GM12878 (cell line): ENCODE data around the gene SPARC.

Experiments
- CBX3 ChIP-seq: fragments of 200-600 bp; sonication (generic); IDR thresholded peaks from 2 replicates; pipeline ENCODE4 v1.6.1; 2016; ENCODE audit warnings: low read depth, borderline replicate concordance
- CTCF ChIP-seq, 3 experiments: IDR thresholded peaks in 2 of 3; conservative IDR thresholded peaks in 1 of 3; 2 replicates each; pipeline ENCODE4 v1.5.1; 2011; ENCODE audit warnings: low read depth in 3 of 3, low read length in 3 of 3, mild to moderate bottlenecking in 3 of 3, control low read depth in 2 of 3, moderate library complexity in 2 of 3, inconsistent platforms in 1 of 3, mixed read lengths in 1 of 3; ENCODE audit not compliant: control insufficient read depth in 2 of 3, insufficient read depth in 1 of 3; ENCODE audit errors: extremely low read depth in 1 of 3
- KAT2A ChIP-seq: conservative IDR thresholded peaks from 2 replicates; pipeline ENCODE4 v1.6.1; 2011; ENCODE audit warnings: low read depth, low read length; ENCODE audit not compliant: control insufficient read depth
- NFIC ChIP-seq: IDR thresholded peaks from 2 replicates; pipeline ENCODE4 v1.6.1; 2012; ENCODE audit warnings: low read depth, mild to moderate bottlenecking, inconsistent platforms, low read length, moderate library complexity
- POLR2A ChIP-seq: IDR thresholded peaks from 2 replicates; pipeline ENCODE4 v1.6.1; 2011; ENCODE audit warnings: low read depth, mild to moderate bottlenecking, low read length
- REST ChIP-seq: IDR thresholded peaks from 2 replicates; pipeline ENCODE4 v1.6.1; 2012; ENCODE audit warnings: mild to moderate bottlenecking, low read depth, low read length
- RFX5 ChIP-seq: IDR thresholded peaks from 2 replicates; pipeline ENCODE4 v1.6.1; 2011; ENCODE audit warnings: low read depth, low read length, improper control_type of control experiment
- ZNF207 ChIP-seq: fragments of 450-650 bp; IDR thresholded peaks from 2 replicates; pipeline ENCODE4 v1.6.1; 2014; ENCODE audit warnings: antibody characterized with exemption, mild to moderate bottlenecking, borderline replicate concordance
- ZNF274 ChIP-seq: IDR thresholded peaks from one replicate; pipeline ENCODE4 v1.8.0; 2011; ENCODE audit not compliant: insufficient read length, insufficient read depth

- TF ChIP-seq REST (no peak), CTCF (IDR thresholded peaks at IDR 0.05 in 2 of 3, conservative IDR thresholded peaks at IDR 0.05 in 1 of 3; ENCODE audit: control insufficient read depth in 2 of 3, extremely low read depth in 1 of 3, insufficient read depth in 1 of 3, low read depth in 3 of 3, low read length in 3 of 3) (no peak), POLR2A (no peak), ZNF207 (no peak), KAT2A (no peak), ZNF274 (no peak), NFIC (no peak), CBX3 (no peak), RFX5 (no peak)
Measured at GRCh38 chr5:151680944-151681427, 5.7 kb downstream of the SPARC start.
